IMR-90 (cell line): ENCODE measurements around the gene GLIS1. TPM values are rescaled to one million over a fixed set of nuclear protein-coding genes. Genes with fewer than 3 reads are reported as not detected.

ENCODE experiments used
- ATAC-seq: fragments of 200-7000 bp; cut with Tn5 transposase; 2 replicates; pipeline ENCODE4 v1.9.1; 2020; ENCODE audit warnings: low read depth, mild to moderate bottlenecking, moderate library complexity
- BruUV-seq: library from RNA; stranded (reverse); fragments of 400-500 nt; replicated peaks from 2 replicates; lab custom pipeline; 2021; lab: Mats Ljungman, UMichigan
- CTCF ChIA-PET: fragments of 300-600 bp; formaldehyde crosslinking; extraction: SDS; loops from one replicate; lab custom pipeline; 2021; ENCODE audit warnings: antibody characterized with exemption; lab: Yijun Ruan, JAX
- POLR2A ChIA-PET: fragments of 300-600 bp; sonication (Branson Sonifier 250); formaldehyde crosslinking; loops from one replicate; lab custom pipeline; 2022; ENCODE audit warnings: antibody characterized with exemption; ENCODE audit not compliant: unreplicated experiment; lab: Charles Lee
- DNase-seq: peaks from one replicate; pipeline ENCODE4 v3.0.0; 2013
- H2AFZ ChIP-seq: replicated peaks from 2 replicates; pipeline ENCODE3; 2013; ENCODE audit warnings: low read length, mild to moderate bottlenecking; ENCODE audit not compliant: poor library complexity
- H2AK5ac ChIP-seq: 2 replicates; pipeline ENCODE4 v1.6.1; 2013; ENCODE audit warnings: low read depth, low read length, inconsistent platforms
- H2AK9ac ChIP-seq: replicated peaks from 2 replicates; pipeline ENCODE3; 2013; ENCODE audit warnings: mild to moderate bottlenecking, low read depth, low read length, moderate library complexity; ENCODE audit not compliant: poor library complexity
- H2BK120ac ChIP-seq: 2 replicates; pipeline ENCODE4 v1.6.1; 2013; ENCODE audit warnings: low read depth, low read length, inconsistent platforms
- H2BK15ac ChIP-seq: 3 replicates; pipeline ENCODE4 v1.6.1; 2013; ENCODE audit warnings: low read depth, low read length, inconsistent platforms
- H2BK20ac ChIP-seq: 2 replicates; pipeline ENCODE4 v1.6.1; 2013; ENCODE audit warnings: low read depth, mild to moderate bottlenecking, inconsistent platforms, low read length, moderate library complexity
- H2BK5ac ChIP-seq: 2 replicates; pipeline ENCODE4 v1.6.1; 2013; ENCODE audit warnings: mild to moderate bottlenecking, low read depth, low read length, inconsistent platforms; ENCODE audit not compliant: poor library complexity, severe bottlenecking
- H3K14ac ChIP-seq: replicated peaks from 2 replicates; pipeline ENCODE4 v1.6.1; 2013; ENCODE audit warnings: low read depth, low read length, inconsistent platforms
- H3K18ac ChIP-seq: 2 replicates; pipeline ENCODE4 v1.6.1; 2013; ENCODE audit warnings: low read depth, low read length, control low read depth
- H3K23ac ChIP-seq: 2 replicates; pipeline ENCODE4 v1.6.1; 2013; ENCODE audit warnings: low read depth, low read length, inconsistent platforms
- H3K27ac ChIP-seq: 2 replicates; pipeline ENCODE4 v1.5.1; 2013; ENCODE audit warnings: mild to moderate bottlenecking, control low read depth, low read length; ENCODE audit not compliant: insufficient read depth
- H3K27me3 ChIP-seq: 2 replicates; pipeline ENCODE4 v1.6.1; 2013; ENCODE audit warnings: low read length; ENCODE audit not compliant: control insufficient read depth, insufficient read depth
- H3K36me3 ChIP-seq: 2 replicates; pipeline ENCODE4 v1.6.1; 2013; ENCODE audit warnings: low read length, mixed read lengths; ENCODE audit not compliant: control insufficient read depth, insufficient read depth
- H3K4ac ChIP-seq: 2 replicates; pipeline ENCODE4 v1.6.1; 2013; ENCODE audit warnings: low read depth, low read length, inconsistent platforms
- H3K4me1 ChIP-seq: 2 replicates; pipeline ENCODE4 v1.6.1; 2013; ENCODE audit warnings: low read length, mixed read lengths; ENCODE audit not compliant: control insufficient read depth, insufficient read depth
- H3K4me2 ChIP-seq: 2 replicates; pipeline ENCODE4 v1.6.1; 2013; ENCODE audit warnings: low read depth, mild to moderate bottlenecking, control low read depth, low read length, moderate library complexity
- H3K4me3 ChIP-seq: 2 replicates; pipeline ENCODE4 v1.5.1; 2013; ENCODE audit warnings: low read depth, mild to moderate bottlenecking, control low read depth, low read length, moderate library complexity; ENCODE audit not compliant: insufficient read depth
- H3K56ac ChIP-seq: 2 replicates; pipeline ENCODE4 v1.6.1; 2013; ENCODE audit warnings: low read length, inconsistent platforms; ENCODE audit not compliant: insufficient read depth; ENCODE audit errors: extremely low read depth
- H3K79me1 ChIP-seq, 2 experiments: 2 replicates each; pipeline ENCODE4 v1.6.1; 2013; ENCODE audit warnings: low read length in 2 of 2, inconsistent platforms in 1 of 2, low read depth in 1 of 2
- H3K9ac ChIP-seq: 2 replicates; pipeline ENCODE4 v1.6.1; 2013; ENCODE audit warnings: low read depth, low read length, control low read depth
- H3K9me1 ChIP-seq: 2 replicates; pipeline ENCODE4 v1.6.1; 2013; ENCODE audit warnings: low read length, inconsistent platforms; ENCODE audit not compliant: insufficient read depth
- H3K9me3 ChIP-seq: 2 replicates; pipeline ENCODE4 v1.6.1; 2013; ENCODE audit warnings: low read length; ENCODE audit not compliant: control insufficient read depth, insufficient read depth
- H4K20me1 ChIP-seq: 2 replicates; pipeline ENCODE4 v1.6.1; 2013; ENCODE audit warnings: low read length, inconsistent platforms; ENCODE audit not compliant: insufficient read depth
- H4K5ac ChIP-seq: 2 replicates; pipeline ENCODE4 v1.6.1; 2013; ENCODE audit warnings: mild to moderate bottlenecking, low read depth, low read length, control low read depth
- H4K8ac ChIP-seq, 2 experiments: 2 replicates each; pipeline ENCODE4 v1.6.1; 2013; ENCODE audit warnings: low read depth in 2 of 2, low read length in 2 of 2, control low read depth in 1 of 2, inconsistent platforms in 1 of 2
- H4K91ac ChIP-seq: 2 replicates; pipeline ENCODE4 v1.6.1; 2013; ENCODE audit warnings: low read depth, low read length, inconsistent platforms; ENCODE audit not compliant: insufficient read depth
- CHD1 ChIP-seq: IDR thresholded peaks from 2 replicates; pipeline ENCODE4 v1.6.1; 2012; ENCODE audit warnings: low read depth, low read length, improper control_type of control experiment
- MAFK ChIP-seq: IDR thresholded peaks from 2 replicates; pipeline ENCODE4 v1.6.1; 2012; ENCODE audit warnings: low read depth, low read length, improper control_type of control experiment
- WGBS, 2 experiments: methylation state at CpG; one replicate each; pipeline versions ENCODE4 v1.1.5 to v1.1.7; 2013; ENCODE audit warnings: missing lambda C conversion rate in 2 of 2; ENCODE audit not compliant: insufficient read length in 1 of 2; ENCODE audit errors: extremely low coverage in 2 of 2; 5-methylcytosine and 5-hydroxymethylcytosine counted together
- dilution Hi-C: fragments of 300-500 bp; cut with HindIII; formaldehyde crosslinking; loops from one replicate; pipeline ENCODE4 v1.14.3; 2018; ENCODE audit warnings: low sequenced_read_pairs; ENCODE audit not compliant: unreplicated experiment
- in situ Hi-C: fragments of 300-500 bp; cut with MboI; formaldehyde crosslinking; loops from 3 replicates; pipeline ENCODE4 v1.14.3; 2019; ENCODE audit warnings: low sequenced_read_pairs, inconsistent platforms, mixed read lengths
- intact Hi-C: fragments of 100-400 bp; cut with micrococcal nuclease; formaldehyde crosslinking; loops from 2 replicates; pipeline ENCODE4 v1.10.0; 2022
- polyA plus RNA-seq, 3 experiments: library from polyadenylated mRNA; depleted of rRNA; stranded (reverse); fragments of >200 nt; gene quantifications; 2 replicates each; pipeline ENCODE4 v1.2.3, GENCODE V29; 2012; ENCODE audit warnings: low replicate concordance in 1 of 3
- total RNA-seq: library from RNA; depleted of rRNA; stranded (reverse); fragments of >200 nt; gene quantifications from 2 replicates; pipeline ENCODE4 v1.2.3, GENCODE V29; 2012

GLIS1 gene
- total and polyA plus RNA-seq, 2 of the 4 experiments (the other 2 are of a cell fraction), result 0.18 to 2.3 TPM

DNA sequence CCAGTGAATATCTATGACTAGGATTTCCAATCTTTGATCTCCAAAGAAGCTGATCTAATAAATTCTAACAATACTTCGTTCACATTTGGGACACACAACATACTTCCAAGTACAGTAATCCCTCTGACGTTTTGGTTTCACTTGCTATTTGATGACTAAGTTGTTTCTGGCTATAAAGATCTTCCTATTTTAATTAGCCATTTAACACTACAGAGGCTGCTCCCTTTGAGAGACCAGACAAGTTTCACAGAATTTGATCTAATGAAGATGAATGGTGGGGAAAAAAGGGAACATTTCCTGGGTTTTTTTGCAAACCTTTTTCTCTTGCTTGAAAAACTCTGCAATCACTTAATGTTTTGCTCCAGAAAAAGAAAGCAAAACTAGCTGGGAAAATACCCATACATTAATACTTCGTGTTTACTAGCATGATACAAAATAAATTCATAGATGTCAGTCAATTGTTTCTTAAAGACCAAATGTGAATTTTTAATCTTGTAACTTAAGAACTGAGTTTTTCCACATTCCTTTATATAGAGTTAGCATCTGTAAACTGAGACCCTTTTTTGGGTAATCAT, 28.0 kb upstream of the GLIS1 start:
- Histone ChIP-seq H4K91ac (no peak overlapping the region), H3K9me1 (no peaks in the 10 kb centered on the region; the same call in 1 of the 2 replicates), H3K4me2 (peak overlapping the region; percentile 99), H2AK5ac (no peak overlapping the region), H4K8ac (peak overlapping the region; percentile 66 to 70; a peak in 2 of 4 replicates), H2BK20ac (peak overlapping the region; percentile 46; the same call in 1 of the 2 replicates), H3K18ac (peak overlapping the region; percentile 74; the same call in 1 of the 2 replicates), H3K14ac (peak overlapping the region; percentile 64), H3K4ac (no peak overlapping the region; the same call in 1 of the 2 replicates), H4K20me1 (no peaks in the 10 kb centered on the region), H2BK5ac (peak overlapping the region; percentile 94), H3K4me1 (peaks cover 8% of the 10 kb centered on the region; the same call in 1 of the 2 replicates), H2AK9ac (no peak overlapping the region), H2BK15ac (no peak overlapping the region), H3K27ac (peak overlapping the region; percentile 37; the same call in 1 of the 2 replicates), H4K5ac (peak overlapping the region; percentile 54; the same call in 1 of the 2 replicates), H3K23ac (no peak overlapping the region), H3K27me3 (no peaks in the 10 kb centered on the region), H3K79me1 (peaks cover 0 to 13% of the 10 kb centered on the region in 2 experiments; a peak in 2 of 4 replicates), H3K36me3 (no peaks in the 10 kb centered on the region), H3K9ac (peak overlapping the region; percentile 40), H3K4me3 (peak overlapping the region; percentile 50; the same call in 1 of the 2 replicates), H3K9me3 (no peaks in the 10 kb centered on the region), H3K56ac (peak overlapping the region; percentile 54; the same call in 1 of the 2 replicates), H2AFZ (no peak overlapping the region), H2BK120ac (peak overlapping the region; percentile 24; the same call in 1 of the 2 replicates)
- ChIA-PET POLR2A (no interaction called here), CTCF (interaction anchor here (1.0 kb wide), 1 partner anchor 60 kb away, joined by 3 read pairs; no protein-coding TSS in a partner anchor)
- no CpG with 5 or more reads among the region's 3 CpGs for WGBS, 2 experiments
- ATAC-seq, result peak; percentile 51; the same call in 1 of the 2 replicates
- BruUV-seq, result no TSS peak
- intact Hi-C loops, result no loop called here
- TF ChIP-seq MAFK, result peak; percentile 78
- no peak for TF ChIP-seq CHD1
- DNase-seq, result peak; percentile 68
- dilution Hi-C loops, result no loop called here
- in situ Hi-C loops, result no loop called here
